ENCODE results near the gene GAB2. TPM values are rescaled to one million over a fixed set of nuclear protein-coding genes. Genes with fewer than 3 reads are reported as not detected.
"Not testable (repeated sequence)": the region's sequence is repeated elsewhere in the genome, so short reads cannot be mapped to it uniquely, and the experiment has no call there.

Gene GAB2
- total RNA-seq, 6 experiments from 2014 or later, result 3.8 to 10.2 (median 4.5) TPM

DNA sequence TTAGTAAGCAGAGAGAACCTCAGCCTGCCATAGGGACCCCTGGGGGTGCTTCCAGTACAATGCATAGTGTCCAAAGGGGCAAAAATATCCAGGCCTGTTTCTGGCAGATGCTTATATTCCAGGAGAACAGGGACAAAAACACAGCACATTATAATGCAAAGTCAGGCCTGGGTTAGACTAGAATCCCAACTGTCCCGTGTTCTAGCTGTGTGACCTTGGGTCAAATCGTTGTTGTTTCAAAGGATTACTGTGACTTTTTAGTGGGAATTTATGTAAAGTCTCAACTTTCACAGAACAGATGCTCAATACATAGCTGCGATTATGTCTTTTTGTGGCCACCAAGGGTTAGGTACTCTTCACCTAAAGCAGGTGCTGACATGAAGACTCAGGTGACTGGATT lies 142.9 kb downstream of the GAB2 start:
- H3K27ac ChIP-seq, result no peak overlapping the region
- DNase-seq, result no peak
- no peak for ATAC-seq
- TF ChIP-seq, protein P1, sequence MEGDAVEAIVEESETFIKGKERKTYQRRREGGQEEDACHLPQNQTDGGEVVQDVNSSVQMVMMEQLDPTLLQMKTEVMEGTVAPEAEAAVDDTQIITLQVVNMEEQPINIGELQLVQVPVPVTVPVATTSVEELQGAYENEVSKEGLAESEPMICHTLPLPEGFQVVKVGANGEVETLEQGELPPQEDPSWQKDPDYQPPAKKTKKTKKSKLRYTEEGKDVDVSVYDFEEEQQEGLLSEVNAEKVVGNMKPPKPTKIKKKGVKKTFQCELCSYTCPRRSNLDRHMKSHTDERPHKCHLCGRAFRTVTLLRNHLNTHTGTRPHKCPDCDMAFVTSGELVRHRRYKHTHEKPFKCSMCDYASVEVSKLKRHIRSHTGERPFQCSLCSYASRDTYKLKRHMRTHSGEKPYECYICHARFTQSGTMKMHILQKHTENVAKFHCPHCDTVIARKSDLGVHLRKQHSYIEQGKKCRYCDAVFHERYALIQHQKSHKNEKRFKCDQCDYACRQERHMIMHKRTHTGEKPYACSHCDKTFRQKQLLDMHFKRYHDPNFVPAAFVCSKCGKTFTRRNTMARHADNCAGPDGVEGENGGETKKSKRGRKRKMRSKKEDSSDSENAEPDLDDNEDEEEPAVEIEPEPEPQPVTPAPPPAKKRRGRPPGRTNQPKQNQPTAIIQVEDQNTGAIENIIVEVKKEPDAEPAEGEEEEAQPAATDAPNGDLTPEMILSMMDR (IDR thresholded peaks at IDR 0.05), result no peak
- no peak for TF ChIP-seq POLR2A (IDR thresholded peaks at IDR 0.05)
- 100% methylated on average over 3 of the region's 3 CpGs for WGBS (ENCODE audit: insufficient coverage, low coverage, low lambda C conversion rate, missing lambda C conversion rate)
- no peaks in the 10 kb centered on the region for H3K27me3 ChIP-seq
- H3K36me3 ChIP-seq, result no peaks in the 10 kb centered on the region
- intact Hi-C loops (cut with DNase I), result no loop called here
- H3K4me3 ChIP-seq, result no peak overlapping the region
- peaks cover 0 to 18% (median 6%) of the 10 kb centered on the region in 4 donors for H3K4me1 ChIP-seq
- H3K9me3 ChIP-seq, result no peaks in the 10 kb centered on the region

DNA sequence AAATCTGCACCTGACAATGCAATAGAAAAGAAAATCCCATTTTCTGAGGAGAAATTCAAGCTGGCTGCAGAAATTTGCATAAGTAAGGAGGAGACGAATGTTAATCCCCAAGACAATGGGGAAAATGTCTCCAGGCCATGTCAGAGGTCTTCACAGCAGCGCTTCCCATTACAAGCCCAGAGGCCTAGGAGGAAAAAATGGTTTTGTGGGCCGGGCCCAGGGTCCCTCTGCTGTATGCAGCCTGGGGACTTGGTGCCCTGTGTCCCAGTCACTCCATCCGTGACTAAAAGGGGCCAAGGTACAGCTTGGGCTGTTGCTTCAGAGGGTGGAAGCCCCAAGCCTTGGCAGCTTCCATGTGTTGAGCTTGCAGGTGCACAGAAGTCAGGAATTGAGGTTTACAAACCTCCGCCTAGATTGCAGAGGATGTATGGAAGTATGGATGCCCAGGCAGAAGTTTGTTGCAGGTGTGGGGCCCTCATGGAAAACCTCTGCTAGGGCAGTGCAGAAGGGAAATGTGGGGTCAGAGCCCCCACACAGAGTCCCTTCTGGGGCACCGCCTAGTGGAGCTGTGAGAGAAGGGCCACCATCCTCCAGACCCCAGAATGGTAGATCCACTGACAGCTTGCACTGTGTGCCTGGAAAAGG lies 144.9 kb downstream of the GAB2 start:
- H3K9me3 ChIP-seq; intact Hi-C loops (cut with DNase I); H3K27ac ChIP-seq; H3K36me3 ChIP-seq; H3K4me1 ChIP-seq; DNase-seq; H3K4me3 ChIP-seq; H3K27me3 ChIP-seq; ATAC-seq: not testable (repeated sequence)
- WGBS (ENCODE audit: insufficient coverage, low coverage, low lambda C conversion rate, missing lambda C conversion rate), result 83% methylated on average over 1 of the region's 6 CpGs

DNA sequence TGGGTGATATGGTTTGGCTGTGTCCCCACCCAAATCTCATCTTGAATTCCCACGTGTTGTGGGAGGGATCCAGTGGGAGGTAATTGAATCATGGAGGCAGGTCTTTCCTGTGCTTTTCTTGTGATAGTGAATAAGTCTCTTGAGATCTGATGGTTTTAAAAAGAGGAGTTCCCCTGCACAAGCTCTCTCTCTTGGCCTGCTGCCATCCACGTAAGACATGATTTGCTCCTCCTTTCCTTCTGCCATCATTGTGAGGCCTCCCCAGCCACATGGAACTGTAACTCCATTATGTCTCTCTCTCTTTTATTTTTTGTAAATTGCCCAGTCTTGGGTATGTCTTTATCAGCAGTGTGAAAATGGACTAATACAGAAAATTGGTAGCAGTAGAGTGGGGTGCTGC lies 145.8 kb downstream of the GAB2 start:
- H3K9me3 ChIP-seq; DNase-seq; H3K27ac ChIP-seq; intact Hi-C loops (cut with DNase I); H3K4me1 ChIP-seq; H3K36me3 ChIP-seq; ATAC-seq; H3K27me3 ChIP-seq; H3K4me3 ChIP-seq: not testable (repeated sequence)
- 70% methylated on average over 1 of the region's 2 CpGs for WGBS (ENCODE audit: insufficient coverage, low coverage, low lambda C conversion rate, missing lambda C conversion rate)

DNA sequence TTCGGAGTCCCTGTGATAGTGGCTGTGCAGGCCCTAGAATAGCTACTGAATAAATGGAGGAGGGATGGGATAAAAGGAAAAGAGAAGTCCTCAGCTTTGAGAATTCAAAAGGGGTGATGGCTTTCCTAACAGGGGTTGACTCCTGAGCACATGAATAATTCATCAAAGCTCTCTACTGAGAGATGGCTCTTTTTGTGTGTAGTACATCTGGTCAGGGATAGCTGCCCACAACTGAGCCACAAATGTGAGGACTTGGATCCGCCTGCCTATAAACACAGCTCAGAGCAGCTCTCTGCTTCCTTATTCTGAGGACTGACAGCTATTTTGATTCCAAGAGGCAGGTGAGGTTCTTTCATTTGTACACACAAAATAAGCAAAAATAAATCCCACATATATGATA lies 146.6 kb downstream of the GAB2 start:
- ATAC-seq, result no peak
- WGBS (ENCODE audit: insufficient coverage, low coverage, low lambda C conversion rate, missing lambda C conversion rate), result 94% methylated on average over 2 of the region's 2 CpGs

DNA sequence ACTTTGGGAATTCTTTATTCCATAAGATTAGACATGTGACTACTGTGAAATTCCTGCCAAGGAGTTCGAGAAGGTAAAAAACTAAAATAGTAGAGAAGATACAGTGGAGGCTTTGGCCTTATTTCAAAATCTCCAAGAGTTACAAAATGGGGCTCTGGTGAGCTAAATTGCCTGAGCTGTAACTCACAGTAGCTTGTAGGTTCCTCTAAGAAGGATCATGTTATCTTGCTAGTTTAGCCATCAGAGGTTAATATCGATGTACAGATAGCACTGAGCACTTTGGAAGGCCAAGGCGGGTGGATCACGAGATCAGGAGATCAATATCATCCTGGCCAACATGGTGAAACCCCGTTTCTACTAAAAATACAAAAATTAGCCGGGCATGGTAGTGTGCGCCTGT lies 147.8 kb downstream of the GAB2 start:
- intact Hi-C loops (cut with DNase I), result no loop called here
- 85% methylated on average over 4 of the region's 7 CpGs for whole genome bisulfite sequencing (ENCODE audit: insufficient coverage, low coverage, low lambda C conversion rate, missing lambda C conversion rate)
- peaks cover 0 to 10% (median 0%) of the 10 kb centered on the region in 4 donors for H3K4me1 ChIP-seq
- no peaks in the 10 kb centered on the region for H3K9me3 ChIP-seq
- H3K36me3 ChIP-seq, result no peaks in the 10 kb centered on the region
- no peak for TF ChIP-seq POLR2A (IDR thresholded peaks at IDR 0.05)
- TF ChIP-seq, protein P1 (IDR thresholded peaks at IDR 0.05), result no peak
- H3K4me3 ChIP-seq, result no peak overlapping the region
- H3K27me3 ChIP-seq, result no peaks in the 10 kb centered on the region
- DNase-seq (no peak), ATAC-seq (no peak)
- no peak overlapping the region for H3K27ac ChIP-seq

More for the DNA sequence above, 146.6 kb downstream of the GAB2 start:
- TF ChIP-seq, protein P1 (IDR thresholded peaks at IDR 0.05), result no peak
- no peaks in the 10 kb centered on the region for H3K36me3 ChIP-seq
- no peaks in the 10 kb centered on the region for H3K4me1 ChIP-seq
- H3K27ac ChIP-seq, result no peak overlapping the region
- H3K27me3 ChIP-seq, result no peaks in the 10 kb centered on the region
- no peak overlapping the region for H3K4me3 ChIP-seq
- DNase-seq, result no peak
- H3K9me3 ChIP-seq, result no peaks in the 10 kb centered on the region
- intact Hi-C loops (cut with DNase I), result no loop called here
